Dermis blood vessel endothelial cell (primary cell): Measurements from ENCODE around the gene GLS. TPM values are rescaled to one million over a fixed set of nuclear protein-coding genes. Genes with fewer than 3 reads are reported as not detected.
"Not testable (repeated sequence)": the region's sequence is repeated elsewhere in the genome, so short reads cannot be mapped to it uniquely, and the experiment has no call there.

Source experiments
- DNase-seq: peaks from one replicate; pipeline ENCODE4 v3.0.0; 2010
- total RNA-seq: library from RNA; depleted of rRNA; stranded (reverse); fragments of >200 nt; gene quantifications from 2 replicates; pipeline ENCODE4 v1.2.3, GENCODE V29; 2014

The GLS gene
- total RNA-seq, 1 donor from 2014 or later: 284 TPM

DNA sequence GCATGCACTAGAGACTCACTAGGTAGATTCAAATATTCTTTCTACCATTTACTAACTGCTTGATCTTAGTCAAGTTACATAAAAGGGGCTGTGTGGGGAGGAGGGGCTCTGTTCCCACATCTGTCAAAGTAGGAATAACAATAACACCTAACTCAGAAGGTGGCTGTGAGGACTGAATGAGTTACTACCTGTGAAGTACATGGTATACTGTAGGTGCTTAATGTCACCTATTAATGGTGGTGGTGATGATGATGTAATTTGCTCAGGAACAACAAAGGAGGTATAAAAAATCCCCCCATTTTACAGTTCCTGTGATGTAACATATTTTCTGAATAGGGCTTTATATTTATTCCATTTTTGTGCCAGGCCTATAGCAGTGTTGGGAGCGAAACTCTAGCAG is 92.6 kb downstream of the GLS start:
- DNase-seq: no peak

DNA sequence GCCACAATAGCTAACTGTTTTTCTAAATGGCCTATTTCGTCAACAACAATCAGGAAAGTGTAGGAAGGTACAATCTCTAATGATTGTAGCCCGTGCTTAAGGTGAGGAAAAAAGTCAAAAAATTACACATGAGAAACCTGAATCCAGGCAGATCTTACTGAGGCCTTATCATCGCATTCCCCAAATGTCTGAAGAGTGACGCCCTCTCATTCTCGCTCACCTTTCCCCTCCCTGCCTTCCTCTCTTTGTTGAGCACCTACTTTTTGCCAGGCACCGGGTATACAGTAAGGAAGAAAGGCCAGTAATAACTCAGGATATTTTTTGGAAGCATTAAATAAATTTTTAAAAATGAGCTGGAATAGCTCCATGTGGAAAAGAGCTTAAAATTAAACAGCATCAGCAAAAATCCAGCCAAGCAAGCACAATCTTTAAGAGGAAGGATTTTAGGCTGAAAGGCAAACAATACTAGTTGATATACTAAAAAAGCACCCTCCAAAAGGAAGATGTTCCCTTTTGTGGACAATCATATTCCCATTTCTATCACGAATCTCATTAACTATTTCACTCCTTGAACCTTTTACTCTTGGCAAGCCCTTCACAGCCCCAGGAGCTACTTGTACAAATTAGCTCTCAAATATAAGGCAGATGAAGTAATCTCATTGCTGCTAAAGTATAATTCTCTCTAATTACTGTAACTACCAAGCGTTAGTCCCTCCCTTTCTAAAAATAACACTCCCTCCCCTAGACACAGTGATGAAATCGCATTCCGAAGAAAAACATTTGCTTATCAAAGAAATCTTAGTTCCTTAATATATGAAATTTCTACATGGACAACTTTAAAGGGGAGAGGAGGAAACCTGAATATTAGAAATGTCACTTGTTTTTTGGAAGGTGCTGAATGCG is 93.4 kb downstream of the GLS start:
- DNase-seq: no peak

DNA sequence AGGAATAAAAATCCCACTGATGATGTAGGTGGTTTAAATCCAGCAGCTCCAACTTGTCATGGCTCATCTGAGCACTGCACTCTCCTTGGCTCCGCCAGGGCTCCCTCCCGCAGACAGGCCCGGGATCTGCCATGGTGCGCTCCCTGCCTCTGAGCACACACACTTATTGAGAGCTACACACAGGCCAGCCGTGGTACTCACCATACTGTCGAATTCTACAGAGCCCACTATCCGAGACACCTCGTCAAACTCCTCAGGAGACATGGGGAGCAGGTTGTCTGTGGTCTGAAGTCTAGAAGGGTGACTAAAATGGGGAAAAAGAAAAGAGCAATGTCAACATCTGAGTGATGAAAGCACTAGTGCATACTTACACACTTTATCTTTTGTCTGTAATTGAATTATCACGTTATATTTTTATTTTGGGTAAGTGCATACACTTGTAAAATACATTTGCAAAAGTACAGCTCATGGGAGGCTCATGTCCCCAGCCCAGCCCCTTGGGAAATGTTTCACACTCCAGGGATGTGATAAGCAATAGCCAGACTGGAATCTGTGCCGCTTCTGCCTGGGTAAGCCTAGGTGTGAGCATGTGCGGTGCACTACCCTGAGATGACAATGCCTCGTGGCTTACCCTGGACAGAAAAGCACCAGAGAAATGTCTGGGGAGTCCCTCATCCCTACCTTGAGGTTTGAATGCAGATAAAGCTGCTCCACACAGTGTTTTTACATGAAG is 94.2 kb downstream of the GLS start:
- no peak for DNase-seq

DNA sequence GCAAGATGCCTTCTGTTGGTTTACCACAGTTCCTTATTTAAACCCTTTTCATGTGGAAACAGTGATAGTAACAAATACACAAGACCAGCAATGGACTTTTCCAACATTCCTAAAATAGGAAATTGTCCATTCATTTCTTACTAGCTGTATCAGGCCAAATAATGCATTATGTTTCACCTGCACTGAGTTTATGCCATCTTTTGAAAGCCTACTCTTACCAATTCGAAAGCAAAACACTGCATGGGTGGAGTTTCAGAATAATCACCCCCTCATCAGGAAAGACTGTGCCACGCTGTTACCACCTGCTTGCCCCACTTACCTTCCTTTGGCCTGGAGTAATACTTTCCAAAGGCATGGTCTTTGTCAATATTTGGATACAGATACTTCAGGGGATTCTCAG is 95.9 kb downstream of the GLS start:
- no peak for DNase-seq

DNA sequence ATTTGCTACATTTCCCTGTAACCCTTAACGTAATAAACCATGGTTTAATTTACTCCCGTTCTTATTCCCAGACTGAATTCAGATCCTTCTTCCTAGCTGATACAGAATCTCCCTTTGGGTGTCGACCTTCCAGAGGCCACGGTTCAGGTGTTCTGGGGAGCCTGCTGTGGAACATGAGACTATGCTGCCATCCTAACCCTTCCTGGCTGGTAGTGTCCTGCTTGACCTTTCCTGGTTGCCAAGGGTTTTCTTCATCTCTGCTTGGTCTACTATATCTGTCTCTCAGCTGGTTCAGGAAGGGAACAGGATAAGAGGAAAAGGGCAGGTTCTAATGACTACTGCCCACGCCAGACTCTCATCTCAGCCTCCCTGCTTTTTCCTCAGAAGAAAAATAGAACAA is 96.9 kb downstream of the GLS start:
- DNase-seq: peak; percentile 23

DNA sequence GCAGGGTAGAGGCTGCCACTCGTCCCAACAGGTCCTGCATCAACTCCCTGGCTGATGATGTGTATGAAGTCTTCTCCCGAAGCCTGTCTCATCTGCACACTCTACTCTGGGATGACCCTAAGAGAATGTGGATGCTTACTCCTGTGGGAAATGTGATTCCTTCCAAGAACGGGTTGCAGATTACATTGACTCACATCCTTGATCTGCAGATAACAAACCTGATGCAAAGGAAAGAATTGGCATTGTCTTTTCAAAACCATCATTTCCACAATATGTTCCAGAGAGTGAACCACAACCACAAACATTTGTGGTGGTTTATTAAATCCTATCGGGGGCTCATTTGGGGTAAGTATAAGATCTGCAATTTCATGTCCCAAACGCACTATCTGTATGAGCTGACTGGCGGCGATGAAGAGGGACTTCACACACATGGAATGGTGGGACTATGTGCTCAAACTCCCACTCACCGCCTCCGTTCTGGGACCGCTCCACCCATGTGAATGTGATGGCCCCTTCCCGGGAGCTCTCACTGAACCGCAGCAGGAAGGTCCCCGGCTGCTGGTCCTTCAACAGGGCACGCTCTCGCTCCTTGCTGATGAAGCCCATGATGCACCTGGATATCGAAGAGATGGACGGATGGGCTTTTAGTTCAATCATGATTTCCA is 97.9 kb downstream of the GLS start:
- peak; percentile 90 for DNase-seq

DNA sequence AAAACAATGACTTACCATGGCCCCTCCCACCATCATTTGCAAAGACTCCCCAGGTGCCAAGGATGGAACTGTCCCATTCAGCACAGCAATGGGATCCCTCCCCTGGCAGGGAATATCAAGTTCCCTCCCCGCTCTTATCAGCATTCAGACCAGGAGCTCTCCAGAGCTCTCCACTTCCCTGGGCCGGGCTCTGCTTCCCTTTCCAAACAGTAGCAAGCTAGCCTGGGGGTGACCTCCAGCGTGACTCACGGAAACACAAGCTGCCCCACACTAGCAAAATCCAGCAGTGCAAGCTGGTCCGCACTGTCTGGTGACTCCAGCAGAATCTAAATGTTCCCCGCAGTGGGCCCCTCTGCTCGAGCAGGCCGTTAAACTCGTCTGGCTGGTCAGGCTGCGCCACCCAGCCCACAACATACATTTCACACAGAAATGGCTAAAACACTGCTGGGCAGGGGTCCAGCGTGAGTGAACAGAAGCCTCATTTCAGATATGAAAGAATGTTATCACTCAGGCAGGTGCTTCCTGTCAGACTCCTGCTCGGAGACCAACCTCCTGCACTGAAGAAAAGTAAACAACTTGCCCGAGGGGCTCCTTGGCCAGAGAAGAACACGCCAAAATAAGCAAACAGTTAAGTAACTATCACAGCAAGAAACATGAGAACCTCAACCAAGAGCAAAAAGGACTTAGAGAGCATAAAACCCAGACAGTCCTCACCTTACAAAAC is 99.4 kb downstream of the GLS start:
- peak; percentile 99 for DNase-seq

DNA sequence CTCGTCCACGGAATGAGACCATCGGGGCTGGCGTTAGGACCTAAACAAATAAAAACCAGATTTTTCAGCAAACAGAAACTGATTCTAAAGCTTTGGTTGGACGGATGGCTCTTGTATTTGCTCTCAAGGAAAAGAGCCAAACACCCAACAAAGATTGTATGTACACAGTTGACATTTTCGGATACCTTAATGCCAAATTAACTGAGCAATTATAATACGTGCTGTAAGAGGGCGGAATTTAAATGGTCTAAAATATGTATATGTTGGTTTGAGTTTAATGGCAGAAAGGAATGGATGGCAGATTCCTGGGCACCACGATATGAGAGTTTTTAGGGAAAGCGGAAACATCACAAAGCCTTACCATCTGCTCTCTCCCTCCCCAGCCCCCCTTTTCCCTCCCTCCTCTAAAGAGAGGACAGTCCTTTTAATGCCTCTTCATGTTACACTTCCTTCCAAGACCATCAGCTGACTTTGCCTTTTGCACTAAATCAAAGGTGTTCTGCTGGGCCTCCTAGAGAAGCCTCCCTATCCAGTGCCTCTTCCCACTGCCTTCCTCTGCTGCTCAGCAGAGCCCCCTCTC is 100.1 kb downstream of the GLS start:
- DNase-seq: no peak

DNA sequence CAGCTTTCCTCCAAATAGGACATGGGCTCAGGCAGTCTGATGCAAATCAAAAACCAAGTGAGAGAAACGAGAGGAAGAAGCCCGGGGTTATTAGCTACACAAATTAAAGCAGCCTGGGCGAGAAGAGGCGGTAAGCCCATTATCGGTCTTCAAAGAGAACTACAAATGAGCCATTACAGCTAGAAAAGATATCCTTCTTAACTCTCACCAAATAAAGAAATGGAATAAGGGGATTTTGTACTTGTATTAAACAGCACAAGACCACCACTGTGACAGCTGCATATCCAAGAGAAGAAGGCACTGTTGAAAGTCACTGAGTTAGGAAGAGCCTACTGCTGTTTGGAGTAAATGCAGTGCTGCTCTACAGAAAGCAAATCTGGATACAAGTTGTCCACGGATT is 100.7 kb downstream of the GLS start:
- no peak for DNase-seq

DNA sequence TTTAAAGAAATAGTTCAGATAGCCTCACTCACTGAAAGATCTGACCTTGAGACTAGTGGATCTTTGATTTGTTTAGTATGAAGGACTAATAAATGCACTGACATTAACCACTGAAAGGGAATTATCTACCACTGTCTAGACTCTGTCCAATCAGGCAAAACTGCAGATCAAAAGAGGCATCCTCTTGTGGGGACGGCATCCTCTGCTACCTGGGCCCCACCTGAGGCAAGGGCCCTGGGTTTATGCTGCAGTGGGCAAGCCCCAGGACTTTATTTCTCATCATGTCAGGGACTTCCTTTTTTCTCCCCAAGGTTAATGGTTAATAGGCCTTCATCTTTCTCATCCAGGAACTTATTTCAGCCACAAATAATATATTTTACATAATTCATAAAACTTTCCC is 101.1 kb downstream of the GLS start:
- no peak for DNase-seq

DNA sequence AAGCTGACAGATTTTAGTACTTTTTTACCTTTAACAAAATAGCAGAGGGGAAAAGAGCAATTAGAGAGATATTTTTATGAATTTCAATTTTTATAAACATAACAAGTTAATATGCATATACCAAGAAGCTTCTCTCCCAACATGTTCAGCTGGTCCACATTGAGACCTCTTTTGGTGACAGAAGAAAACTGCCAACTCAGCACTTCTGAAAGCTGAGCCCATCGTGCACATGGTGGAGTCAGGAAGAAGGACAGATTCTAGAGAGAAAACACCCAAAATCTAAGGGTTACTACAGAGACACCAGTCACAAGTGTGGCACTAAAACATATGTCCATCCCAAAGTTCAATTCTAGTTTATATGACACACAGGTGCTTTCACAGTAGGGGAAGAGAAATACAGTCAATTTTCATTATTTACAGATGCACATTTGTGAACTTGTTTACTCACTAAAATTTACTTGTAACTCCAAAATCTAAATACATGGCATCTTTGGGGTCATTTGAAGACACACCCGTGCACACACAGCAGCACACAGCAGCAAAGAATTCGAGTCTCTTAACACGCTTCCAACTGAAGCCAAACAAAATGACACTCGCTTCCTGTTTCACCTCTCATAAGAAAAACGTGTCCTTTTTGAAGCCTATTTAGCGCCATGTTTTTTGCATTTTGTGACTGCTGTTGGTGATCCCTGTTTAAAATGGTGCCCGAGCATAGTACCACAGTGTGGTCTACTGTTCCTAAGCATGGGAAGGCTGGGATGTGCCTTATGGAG is 101.8 kb downstream of the GLS start:
- no peak for DNase-seq

DNA sequence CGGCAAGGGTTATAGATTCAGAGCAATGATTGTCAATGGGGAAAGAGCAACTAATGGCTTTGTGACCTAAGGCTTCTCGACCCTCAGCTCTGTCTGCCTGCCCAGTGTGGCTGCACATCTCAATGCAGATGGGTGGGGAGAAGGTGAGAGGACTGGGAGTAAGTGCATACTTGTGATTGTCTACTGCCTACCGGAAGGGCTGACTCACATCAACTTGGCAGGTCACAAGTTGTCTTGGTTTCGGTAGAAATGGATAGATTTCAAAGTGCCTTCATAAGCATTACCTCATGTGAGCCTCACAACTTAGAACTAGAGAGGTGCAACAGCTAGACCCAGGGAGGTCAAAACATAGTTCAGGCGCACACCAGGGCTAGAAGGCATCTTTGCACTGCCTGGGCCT is 104.0 kb downstream of the GLS start:
- peak; percentile 95 for DNase-seq

DNA sequence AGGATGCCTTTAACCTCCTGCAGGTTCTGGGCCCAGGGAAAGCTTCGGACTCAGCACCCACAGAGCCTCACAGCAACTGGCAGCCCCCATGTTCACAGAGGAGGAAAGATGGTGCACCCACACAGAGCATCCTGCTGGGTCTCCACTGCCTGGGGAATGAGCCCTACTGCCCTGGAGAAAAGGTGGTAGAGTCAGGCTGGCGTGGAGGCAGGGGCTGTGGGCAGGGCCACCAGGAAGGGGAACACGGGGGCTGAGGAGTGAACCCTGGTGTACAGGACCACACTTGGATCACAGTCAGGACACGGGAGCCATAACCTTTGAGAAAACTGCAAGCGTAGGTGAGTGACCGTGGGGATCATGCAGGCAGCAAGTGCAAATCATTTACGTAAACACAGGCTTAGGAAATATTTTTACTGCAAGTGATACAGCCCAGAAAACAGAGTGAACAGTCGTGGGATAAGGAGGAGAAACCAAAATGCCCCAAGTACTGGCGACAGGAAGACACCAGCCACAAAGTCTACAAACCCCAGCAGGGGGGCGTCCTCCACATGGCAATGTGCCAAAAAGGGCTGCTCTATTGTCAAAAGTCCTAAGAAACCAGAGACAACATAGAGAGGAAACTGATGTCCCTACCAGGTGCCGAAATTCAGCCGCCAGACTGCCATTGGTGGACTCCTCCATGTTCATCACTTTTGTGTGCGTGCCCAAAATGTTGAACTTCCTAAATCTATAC is 105.8 kb downstream of the GLS start:
- peak; percentile 13 for DNase-seq

DNA sequence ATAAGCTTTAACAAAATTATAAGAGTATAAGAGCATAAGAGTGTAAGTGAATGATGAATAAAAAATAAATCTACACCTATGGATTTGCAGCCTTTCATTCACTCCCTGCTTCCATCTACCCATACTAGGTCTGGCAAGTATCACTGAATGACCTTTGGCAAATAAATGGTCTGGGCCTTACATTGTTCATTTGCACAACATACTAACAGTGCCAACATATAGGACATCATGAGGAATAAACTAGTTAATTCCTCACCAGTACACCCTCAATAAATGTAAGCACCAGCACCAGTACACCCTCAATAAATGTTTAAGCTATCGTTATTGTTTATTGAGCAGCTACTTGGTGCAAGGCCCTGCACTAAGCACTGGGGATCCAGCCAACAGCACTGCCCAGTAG is 106.5 kb downstream of the GLS start:
- DNase-seq: no peak

DNA sequence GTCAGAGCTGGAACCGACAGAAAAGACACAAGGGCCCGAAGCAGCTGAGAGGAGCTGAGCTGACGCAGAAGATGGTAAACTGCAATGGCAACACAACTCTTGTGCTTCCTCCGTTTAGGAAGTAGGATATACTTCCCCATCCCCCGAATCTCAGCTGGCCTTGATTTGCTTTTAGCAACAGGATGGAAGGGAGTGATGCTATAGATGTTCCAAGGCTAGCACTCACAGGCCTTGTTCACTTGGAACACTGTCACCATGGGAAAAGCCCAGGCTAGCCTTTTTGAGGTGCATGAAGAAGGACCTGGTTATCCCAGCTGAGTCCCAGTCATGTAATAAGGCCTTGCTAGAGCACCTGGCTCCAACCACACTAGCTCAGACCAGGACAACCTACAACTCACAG is 107.3 kb downstream of the GLS start:
- DNase-seq: no peak

DNA sequence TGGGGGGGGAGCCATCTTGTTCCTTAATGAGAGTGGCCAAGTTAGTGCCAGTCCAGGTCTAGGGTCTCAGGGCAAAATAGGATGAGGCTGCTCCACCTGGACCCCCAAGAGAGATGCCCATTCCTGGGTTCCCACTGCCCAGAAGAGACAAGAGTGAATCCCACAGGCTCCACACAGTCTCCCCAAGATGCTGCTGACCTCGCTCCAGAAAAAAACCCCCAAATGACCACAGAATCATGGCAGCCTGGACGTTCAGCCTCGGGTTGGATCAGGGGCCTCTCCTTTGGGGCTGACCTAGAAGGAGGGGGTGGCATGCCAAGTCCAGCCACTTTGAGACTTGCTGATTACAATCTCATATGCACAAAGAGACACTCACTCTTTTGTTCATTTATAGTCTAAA is 108.3 kb downstream of the GLS start:
- no peak for DNase-seq

DNA sequence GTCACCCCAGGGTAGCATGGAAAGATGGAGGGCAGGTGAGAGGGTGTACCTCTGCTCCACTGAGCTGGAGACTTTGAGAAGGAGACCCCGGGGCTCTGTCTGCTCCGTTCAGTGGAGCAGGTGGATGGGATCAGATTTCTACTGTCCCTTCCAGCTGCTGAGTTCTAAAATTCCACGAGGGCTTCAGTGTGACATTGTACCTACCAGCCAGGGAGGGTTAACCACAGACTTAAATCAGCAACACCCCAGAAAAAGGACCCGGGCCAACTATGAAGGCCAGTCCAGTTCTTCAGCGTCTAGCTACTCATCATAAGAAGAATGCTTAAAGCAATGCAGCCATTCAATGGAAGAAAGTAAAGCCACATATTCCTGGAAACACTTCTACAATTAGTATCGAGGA is 109.5 kb downstream of the GLS start:
- DNase-seq: no peak

DNA sequence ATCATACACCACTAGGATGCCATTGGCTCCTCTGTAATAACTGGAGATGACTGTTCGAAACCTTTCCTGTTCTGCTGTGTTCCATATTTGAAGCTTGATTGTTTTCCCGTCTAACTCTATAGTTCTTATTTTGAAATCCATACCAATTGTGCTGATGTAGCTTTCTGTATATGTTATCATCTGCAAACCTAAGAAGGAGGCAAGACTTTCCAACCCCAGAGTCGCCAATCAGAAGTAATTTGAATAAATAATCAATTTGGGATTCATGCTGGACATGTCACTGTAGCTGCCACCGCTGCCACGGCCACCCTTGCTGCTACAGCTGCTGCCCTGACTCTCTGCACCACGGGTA is 112.6 kb downstream of the GLS start:
- DNase-seq: no peak

DNA sequence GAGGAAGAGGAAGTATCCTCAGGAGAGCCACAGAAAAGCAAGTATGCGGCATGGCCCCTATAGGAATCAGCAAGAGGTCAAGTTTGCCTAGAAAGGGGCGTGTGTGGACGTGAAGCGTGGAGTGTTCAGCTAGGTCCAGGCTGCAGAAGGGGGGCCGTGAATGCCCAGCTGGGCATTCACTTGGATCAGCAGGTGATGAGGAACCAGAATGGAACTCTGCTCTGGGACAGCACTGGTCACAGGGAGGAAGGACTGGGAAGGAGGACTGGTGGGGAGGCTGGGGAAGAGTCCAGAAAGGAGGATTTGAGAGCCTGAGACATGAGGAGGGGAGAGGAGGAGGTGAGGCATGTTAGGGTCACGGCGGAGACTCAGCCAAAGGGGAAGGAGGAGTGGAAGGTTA is 113.5 kb downstream of the GLS start:
- no peak for DNase-seq

DNA sequence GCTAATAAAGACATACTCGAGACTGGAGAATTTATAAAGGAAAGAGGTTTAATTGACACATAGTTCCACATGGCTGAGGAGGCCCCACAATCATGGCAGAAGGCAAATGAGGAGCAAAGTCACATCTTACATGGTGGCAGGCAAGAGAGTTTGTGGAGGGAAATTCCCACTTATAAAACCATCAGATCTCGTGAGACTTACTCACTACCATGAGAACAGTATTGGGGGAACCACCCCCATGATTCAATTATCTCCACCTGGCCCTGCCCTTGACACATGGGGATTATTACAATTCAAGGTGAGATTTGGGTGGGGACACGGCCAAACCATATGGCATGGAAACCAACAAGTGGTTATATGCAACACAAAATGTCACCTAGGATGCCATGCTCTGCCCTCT is 114.7 kb downstream of the GLS start:
- not testable (repeated sequence) for DNase-seq

DNA sequence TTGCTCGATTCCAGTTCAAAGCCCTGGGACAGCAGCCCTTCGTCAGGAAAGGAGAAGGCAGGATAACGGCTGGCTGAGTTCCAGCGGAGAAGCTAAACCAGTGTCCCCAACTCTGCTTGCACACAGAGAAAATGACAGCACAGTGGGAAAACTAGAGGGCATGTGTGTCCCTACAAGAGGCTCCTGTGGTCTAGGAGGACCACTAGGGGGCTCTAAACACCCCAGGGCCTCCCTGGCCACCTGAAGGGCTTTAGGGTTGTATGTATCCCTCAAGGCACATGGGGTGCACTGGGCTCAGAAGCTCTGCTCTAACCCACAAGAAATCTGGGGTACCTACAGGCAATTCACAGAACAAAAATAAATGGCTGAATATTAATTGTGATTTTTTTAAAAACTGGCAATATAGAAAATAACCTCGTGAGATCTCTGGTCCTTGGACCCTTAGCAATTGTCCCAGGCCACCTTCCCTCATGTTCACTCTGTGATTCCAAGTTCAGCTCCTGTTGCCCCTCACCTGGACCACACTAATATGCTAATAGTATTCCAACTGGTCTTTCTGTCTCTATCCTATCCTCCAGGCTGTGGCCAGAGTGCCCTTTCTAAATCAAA is 115.8 kb downstream of the GLS start:
- peak; percentile 74 for DNase-seq
